Activated effector memory CD4-positive, alpha-beta T cell treated with anti-CD3 and anti-CD28 coated beads, Interleukin-2, amount 50 U/mL, for 16 hours (primary cell): Measurements from ENCODE around the gene ZDHHC7.
A peak's percentile ranks its signal among the peaks of the same experiment; 100 is the strongest.
"Not testable (repeated sequence)": the region's sequence is repeated elsewhere in the genome, so short reads cannot be mapped to it uniquely, and the experiment has no call there.

Experiments
- DNase-seq: peaks from one replicate; pipeline ENCODE4 v3.0.0-alpha.2; 2020

The ZDHHC7 gene

DNA sequence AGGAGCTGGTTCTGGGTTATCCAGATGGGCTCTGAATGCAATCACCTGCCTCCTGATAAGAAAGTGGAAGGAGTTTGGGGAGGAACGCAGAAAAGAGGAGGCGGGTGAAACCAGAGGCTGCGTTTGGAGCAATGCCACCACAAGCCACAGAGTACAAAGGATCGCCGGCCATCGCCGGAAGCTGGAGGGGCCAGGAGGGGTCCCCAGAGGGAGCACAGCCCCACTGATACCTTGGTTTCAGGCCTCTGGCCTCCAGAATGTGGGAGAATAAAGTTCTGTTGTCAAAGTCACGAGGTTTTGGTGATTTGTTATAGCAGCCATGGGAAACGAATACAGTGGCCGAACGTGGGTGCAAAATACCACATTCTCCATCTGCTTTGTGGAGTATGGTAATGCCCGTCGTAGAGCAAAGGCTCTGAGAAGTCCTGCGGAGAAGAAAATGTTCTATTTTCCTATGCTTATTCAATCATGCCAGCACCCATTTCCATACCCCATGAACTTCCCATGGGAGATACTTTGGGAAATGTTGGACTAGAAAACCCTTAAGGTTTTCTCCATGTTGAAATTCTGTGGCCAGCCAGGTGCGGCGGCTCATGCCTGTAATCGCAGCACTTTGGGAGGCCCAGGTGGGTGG is 51.4 kb downstream of the ZDHHC7 start:
- no peak for DNase-seq

DNA sequence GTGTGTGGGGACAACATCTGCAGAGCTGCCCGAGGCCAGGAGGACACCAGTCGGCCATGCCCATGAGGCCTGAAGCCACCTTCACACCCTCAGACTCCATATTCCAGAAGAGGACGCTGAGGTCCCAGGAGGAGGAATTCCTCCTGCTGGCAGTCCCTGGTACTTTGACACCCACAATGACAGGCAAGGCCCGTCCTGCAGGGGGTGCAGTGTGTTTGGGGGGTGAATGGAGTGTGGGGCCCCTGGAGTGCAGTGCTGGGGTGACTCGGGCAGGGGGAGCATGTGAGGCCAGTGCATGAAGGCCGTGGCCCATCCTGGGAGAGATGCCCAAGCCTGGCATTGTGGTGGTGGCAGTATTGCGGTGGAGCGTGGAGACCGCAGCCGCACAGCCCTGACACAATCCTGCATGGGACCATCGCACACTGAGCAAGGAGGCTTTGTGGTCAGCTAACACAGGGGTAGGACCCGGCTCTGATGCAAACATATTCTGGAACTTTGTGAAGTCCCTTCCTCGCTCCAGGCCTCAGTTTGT is 52.2 kb downstream of the ZDHHC7 start:
- DNase-seq: no peak

DNA sequence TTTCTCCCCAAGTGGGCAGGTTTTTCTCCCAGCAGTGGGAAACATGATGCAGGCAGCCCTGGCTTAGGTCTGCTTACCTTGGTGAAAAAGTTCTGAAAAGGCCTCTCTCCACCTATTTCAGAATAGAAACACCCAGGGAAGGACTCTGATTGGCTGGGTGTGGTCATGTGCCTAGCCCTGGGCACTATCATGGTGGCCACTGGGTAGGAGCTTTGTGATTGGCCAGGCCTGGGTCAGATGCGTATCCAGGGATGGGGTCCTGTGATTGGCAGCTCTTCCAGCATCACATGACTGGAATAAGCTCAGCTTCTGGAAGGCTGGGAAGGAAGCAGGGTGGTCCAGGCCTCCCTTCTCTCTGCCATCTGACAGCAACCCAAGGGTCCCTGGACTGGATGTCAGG is 53.5 kb downstream of the ZDHHC7 start:
- DNase-seq: no peak

DNA sequence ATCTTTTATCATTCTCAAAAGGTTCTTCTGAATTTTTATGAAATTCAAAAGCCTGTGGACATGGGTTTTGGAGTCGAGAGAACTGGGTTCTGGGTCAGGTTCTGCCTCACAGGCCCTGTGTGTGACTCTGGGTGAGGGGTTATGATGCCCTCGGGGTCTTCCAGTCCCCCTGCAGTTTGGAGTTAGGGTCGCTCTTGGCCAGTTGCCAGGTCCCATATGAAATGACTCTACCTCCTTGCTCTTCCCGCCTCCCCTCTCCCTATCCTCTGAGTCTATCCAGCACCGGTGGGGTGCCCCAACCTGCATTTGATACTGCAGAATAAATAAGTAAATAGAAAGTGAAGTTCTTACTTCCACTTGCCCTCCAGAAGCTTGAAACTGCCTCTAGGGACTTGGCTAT is 54.1 kb downstream of the ZDHHC7 start:
- no peak for DNase-seq

DNA sequence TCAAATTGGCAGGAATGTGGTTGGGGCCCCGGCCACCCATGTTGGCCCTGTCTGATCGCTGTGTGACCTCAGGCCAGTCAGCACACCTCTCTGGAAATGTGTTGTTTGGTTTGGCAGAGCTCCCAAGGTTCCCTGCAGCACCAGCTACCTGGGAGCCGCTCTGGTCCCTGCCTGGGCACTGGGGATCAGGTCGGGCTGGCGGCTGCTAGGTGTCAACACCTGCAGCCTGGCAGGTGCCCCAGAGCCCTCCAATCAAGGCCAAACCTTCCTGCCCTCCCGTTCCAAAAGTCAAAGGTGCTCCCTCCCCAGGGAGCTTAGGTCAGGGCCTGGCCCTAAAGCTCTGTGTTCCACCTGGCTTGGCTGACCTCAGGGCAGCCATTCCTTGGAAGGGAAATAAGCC is 55.9 kb downstream of the ZDHHC7 start:
- no peak for DNase-seq

DNA sequence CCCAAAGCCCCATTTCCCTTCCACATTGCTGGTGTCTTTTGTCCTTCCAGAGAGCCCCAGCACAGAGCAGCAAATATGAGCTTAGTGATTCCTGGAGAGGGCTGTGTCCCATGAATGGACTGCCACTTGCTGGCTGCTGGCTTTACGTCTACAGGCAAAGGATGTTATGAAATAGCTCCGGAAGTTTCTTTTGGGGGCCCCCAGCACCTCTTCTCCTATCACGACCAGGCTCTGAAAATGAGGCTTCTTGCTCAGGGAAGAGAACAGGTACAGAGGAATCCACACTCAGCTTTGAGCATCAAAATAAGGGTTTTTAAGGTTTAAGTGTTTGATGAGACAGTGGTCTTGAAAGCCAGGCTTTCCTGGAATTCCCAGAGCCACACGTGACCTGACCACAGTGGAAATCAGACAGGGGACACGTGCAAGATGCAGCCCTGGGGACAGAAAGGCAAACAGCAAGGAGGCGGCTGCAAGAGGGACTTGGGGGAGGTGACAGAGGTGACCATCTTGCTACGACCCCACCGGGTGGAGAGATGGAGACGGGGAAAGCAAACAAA is 58.1 kb downstream of the ZDHHC7 start:
- DNase-seq: no peak

DNA sequence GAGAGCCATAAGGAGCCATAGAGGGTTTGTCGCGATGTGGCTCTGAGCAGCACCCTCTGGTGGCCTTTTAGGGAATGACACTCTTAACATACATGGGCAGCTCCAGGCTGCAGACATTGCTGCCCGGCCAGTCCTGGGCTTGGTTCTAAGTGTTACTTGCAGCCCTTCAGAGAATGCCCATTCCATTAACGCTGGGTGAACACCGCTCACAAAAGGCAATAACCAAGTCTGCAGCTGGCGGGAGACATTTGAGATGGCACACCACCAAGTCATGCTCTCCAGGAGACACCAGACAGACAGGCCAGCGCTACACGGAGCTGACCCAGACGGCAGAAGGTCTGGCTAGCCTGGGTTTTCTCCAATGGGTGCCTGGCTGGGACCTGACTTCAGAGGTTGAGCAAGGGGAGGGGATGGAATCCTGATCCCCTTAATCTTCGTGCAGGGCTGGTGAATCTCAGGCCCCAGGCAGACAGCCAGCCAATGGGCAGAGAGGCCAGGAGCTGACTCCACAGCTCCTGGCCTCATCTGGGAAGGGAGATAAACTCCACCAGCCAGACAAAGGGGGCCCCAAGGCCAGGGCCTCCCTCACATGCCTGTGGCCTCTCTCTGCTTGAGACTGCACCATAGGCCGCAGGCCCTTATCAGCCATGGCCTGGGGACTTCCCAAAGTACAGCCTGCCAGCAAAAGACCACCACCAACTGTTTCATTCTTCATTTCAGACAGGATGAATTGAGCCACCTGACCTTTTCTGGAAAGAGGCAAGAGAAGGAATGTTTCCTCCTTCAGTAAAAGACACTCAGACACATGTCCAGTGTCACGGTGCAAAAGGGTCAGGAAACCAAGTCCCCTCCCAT is 58.8 kb downstream of the ZDHHC7 start:
- peak; percentile 85 for DNase-seq

DNA sequence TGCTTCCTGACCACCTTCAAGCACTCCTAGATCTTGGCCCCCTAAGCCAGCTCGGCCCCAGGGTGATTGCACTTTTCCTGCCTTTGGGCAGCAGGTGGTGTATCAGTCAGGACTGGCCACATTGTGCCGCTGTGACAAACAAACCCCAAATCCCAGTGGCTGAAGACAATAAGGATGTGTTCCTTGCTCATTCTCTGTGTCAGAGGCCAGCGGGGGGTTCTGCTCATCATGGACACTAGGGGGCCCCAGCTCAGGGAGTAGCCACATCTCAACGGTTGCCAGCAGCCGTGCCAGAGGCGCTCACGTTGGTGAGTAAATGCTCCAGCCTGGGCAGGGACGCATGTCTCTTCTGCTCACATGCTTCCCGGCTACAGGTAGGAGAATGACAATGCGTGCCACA is 60.4 kb downstream of the ZDHHC7 start:
- peak; percentile 74 for DNase-seq

DNA sequence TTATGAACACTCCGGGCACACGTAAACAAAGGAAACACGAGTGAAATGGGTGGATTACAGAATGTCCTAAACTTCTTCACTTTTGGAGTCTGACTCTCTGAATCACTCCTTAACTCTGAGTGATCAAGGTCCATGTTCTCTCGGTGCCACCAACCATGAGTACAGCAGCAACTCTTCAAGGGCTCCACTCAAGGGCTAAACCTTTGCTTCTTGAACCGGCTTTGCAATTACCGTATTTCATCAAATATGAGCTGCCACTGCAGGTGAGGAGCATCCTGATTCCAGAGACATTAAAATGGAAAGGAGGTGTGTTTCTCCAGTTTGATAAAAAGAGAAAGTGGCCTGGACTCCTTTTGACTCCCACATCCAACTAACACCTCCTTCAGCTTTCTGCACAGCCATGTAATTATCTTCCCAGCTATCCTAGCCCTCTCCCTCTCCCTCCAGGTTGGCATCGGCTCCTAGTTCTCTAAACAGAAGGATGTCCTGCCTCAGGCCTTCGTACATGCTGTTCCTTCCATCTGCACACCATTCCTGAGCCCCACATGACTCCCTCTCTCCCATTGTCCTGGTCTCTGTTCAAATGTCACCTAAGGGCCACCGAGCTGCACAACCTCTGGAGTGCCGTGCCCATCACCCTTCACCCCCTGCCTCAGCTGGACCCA is 61.4 kb downstream of the ZDHHC7 start:
- DNase-seq: no peak

DNA sequence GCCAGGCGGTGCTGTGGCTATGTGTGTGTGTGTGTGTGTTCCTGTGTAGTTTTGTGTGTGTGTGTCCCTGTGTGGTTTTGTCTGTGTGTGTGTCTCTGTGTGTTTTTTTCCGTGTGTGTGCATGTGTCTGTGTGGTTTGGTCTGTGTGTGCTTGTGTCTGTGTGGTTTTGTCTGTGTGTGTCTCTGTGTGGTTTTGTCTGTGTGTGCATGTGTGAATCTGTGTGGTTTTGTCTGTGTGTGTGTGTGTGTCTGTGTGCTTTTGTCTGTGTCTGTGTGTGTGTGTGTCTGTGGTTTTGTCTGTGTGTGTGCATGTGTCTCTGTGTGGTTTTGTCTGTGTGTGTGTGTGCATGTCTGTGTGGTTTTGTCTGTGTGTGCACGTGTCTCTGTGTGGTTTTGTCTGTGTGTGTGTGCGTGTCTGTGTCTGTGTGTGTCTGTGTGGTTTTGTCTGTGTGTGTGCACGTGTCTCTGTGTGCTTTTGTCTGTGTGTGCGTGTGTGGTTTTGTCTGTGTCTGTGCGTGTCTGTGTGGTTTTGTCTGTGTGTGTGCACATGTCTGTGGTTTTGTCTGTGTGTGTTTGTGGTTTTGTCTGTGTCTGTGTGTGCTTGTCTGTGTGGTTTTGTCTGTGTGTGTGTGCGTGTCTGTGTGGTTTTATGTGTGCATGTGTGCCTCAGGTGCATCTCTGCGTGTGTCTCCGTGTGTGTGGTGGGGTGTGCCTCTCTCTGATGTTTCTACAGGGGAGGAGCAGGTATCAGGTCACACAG is 62.3 kb downstream of the ZDHHC7 start:
- DNase-seq: no peak

DNA sequence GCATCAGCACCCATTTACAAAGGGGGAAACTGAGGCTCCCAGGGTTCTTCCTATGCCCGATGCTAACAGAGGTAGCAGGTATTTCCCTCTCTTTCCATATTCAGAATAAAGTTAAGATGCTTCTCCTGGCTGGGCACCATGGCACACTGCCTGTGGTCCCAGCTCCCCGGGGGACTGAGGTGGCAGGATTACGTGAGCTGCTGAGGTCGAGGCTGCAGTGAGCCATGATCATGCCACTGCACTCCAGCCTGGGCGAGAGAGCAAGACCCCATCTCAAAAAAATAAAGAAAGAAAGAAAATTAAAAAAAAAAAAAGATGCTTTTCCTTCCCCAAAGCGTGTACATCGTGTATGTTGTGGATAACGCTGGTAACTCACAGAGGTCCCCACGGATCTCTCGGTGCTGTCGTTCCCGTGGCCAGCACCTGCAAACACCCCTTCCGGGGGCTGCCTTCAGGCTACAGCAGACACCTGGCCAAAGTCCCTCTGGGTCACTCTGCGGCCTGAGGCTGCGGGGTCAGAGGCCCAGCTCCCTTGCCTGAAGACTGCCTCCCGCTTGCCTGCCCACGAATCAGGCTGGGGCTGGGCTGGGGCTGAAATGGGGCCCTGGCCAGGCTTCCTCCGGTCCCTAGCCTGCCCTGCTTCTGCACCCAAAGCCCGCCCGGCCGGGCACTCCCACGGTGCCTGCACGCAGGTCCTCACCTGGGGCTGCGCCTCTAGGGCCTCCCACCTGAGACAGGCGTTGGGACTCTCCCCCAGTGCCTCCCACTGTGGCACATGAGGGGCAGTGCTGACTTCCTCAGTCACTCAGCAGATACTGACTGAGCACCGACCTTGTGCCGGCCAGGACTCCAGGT is 63.1 kb downstream of the ZDHHC7 start:
- DNase-seq: no peak

DNA sequence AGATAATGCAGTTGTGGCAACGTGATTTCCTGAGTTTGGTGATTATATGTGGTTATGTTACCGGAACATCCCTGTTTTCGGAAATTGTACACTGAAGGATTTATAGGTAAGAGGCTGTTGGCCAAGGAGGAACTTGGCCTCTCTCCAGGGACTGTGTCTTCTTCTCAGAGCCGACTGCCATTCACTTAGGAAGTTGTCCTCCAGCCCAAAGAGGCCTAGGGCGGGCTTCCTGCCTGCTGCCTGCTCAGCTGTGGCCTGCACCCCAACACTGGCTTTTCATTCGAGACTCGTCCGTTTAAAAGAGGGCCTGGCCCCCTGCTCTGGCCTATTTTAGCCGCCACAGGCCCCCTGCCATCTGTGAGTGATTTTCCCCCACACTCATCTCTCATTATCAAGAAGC is 64.3 kb downstream of the ZDHHC7 start:
- DNase-seq: no peak

DNA sequence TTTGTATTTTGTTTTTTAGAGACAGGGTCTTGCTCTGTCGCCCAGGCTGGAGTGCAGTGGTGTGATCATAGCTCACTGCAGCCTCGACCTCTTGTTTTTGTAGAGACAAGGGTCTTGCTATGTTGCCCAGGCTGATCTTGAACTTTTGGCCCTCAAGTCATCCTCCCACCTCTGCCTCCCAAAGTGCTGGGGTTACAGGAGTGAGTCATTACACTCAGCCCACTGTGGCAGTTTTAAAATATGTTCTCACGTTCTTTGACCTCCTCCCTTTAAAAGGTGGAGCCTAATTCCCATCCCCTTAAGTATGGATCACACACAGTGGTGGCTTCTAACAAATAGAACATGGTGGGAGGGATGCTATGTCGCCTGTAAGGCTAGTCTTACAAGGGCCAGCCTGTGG is 67.7 kb downstream of the ZDHHC7 start:
- no peak for DNase-seq

DNA sequence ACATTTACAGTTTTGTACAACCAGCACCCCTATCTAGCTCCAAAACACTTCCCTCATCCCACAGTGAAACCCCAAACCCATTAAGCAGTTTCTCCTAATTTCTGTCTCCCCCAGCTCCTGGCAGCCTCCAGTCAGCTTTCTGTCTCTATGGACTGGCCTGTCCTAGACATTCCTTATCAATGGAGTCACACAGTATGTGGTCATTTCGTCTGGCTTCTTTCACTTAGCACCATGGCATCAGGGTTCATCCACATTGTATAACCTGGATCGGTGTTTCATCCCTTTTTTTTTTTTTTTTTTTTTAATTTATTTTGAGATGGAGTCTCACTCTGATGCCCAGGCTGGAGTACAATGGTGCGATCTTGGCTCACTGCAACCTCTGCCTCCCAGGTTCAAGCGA is 68.5 kb downstream of the ZDHHC7 start:
- no peak for DNase-seq

DNA sequence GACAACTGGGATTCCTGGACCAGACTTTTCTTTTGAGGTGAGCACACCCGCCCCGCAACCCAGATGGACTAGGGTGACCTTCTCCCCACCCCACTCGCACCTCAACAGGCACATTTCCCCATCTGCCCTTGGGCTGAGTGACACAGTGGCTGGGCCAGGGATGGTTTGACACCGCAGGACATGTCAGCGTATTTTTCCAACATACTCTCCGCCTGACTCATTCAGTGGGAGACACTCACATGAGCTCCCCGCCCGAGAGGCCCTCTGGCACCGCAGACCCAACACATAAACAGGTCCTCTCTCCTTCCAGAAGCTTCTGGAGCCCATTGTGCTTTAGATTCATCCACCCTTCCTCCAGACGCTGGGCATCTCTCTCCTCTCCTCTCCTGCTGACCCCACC is 69.4 kb downstream of the ZDHHC7 start:
- no peak for DNase-seq

DNA sequence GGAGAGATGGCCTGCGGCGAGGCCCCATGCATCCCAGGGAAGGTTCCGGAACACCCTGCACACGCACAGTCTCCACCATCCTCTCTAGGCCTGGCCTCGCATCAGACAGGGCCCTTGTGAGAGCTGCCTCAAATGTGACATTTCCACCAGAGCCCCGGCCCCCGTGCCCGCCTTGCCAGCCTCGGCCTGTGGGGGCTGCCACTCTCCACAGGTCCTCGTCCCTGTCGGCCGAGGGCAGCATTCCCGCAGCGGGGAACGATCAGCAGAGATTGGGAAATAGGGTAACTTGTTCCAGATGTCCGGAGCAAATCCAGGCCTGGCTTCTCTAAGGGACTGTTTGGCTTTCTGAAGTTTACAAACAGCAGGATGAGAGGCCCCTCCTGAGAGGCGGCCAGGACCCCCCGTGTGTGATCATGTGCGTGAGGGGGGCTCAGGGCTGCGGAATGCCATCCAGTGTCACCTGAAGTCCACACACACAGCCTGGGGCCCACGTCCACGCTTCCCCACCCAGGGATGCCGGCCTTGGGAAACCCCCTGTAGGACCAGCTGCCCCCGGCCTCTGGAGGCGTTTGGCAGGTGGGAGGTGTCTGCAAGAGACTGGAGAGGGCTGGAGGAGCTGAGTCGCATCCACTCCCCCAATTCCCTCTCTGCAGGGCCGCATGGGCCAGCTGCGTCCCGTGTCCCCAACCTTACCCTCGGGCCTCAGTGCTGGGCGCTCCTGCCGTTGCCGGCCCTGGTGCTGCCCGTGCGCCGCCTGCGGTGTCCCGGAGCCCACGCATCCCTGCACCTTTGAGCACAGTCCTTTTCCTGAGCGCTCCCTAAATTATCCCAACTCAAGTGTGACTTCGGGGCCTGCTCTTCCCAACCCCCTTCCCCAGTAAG is 70.4 kb downstream of the ZDHHC7 start:
- DNase-seq: no peak

DNA sequence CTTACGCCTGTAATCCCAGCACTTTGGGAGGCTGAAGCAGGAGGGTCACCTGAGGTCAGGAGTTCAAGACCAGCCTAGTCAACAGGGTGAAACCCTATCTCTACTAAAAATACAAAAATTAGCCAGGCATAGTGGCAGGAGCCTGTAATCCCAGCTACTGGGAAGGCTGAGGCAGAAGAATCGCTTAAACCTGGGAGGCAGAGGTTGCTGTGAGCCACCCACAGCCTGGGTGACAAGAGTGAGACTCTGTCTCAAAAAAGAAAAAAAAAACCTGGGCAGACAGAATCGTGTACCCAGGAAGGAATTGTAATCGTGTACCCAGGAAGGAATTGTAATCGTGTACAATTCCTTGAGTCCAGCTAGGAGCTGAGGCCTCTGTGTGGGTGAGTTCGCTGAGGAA is 72.7 kb downstream of the ZDHHC7 start:
- not testable (repeated sequence) for DNase-seq

DNA sequence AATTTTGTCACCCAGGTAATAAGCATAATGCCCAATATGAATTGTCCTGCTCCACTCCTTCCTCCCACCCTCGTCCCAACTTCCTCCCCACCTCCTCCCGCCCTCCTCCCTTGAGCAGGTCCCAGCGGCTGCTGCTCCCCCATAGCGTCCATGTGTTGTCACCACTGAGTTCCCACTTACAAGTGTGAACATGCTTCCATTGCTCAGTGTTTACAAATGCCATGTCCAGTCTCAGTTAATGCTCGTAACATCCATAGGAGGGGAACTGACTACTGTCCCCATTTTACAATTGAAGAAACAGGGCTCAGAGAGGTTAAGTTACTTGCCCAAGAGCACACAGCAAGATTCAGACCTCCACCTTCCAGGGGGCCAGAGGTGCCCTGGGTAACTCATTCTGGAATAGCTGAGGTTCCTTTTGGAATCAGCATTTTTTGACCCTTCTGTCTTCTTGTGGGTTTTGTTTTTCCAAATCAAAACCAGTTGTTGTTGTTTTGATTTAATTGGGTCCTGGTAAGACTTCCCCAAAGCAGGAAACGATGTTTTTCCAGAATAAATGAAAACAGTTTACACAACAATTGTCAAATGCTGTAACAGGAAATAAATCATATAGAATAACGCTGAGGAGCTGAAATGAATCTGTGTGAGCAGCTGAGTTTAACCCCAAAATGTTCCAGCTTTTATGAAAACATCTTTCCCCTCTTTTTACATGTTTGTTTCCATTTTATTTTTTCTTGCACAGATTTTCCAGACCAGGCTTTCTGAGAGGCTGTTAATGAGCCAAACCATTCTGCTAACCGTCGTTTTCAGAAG is 73.9 kb downstream of the ZDHHC7 start:
- no peak for DNase-seq

DNA sequence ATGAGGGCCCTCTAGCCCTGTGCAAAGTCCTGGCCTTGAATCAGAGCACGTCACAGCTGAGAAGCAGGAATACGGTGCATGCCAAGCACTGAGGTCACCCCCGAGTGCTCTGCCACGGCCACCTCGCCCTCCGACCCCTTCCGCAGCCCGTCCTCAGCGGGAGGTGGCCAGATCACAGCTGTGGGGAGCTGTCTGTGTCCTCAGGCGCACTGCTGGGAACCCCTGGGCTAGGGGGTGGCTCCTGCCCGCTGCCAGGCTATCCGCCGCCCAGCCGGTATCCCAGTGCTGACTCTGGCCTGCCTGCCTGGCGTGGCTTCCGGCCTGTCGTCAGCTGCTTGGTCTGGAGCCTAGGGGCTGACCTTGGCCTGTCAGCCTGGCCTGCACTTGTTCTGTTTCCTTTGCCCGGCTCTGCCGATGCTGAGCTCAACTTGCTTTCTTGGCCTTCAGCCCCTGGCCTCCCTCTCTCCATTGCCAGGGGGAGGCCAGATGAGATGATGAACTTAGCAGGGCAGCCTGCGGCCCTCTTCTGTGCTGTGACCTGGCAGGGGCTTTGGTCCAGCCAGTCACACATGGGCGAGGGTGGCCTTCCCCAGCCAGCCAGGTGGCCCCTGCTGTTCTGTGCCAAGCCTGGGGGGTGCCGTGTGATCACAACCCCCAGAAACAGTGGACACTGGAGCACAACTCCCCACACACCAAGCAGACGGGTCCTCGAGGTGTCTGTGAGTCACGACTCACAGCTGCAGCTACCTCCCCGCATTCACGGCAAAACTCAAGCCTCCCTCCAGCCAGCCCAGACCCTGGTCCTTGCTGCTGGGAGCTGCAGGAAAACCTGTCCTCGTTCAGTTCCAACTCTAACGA is 77.3 kb downstream of the ZDHHC7 start:
- DNase-seq: no peak
